OCI-LY7 (cell line): ENCODE results near the gene FAM222A.

Source experiments
- CTCF ChIP-seq: fragments of 200-600 bp; sonication (generic); conservative IDR thresholded peaks from 2 replicates; pipeline ENCODE4 v1.5.1; 2014; ENCODE audit warnings: mild to moderate bottlenecking, antibody characterized with exemption, low read length, moderate library complexity, mixed read lengths
- EZH2phosphoT487 ChIP-seq: fragments of 200-600 bp; sonication (generic); IDR thresholded peaks from 2 replicates; pipeline ENCODE4 v1.6.1; 2018; ENCODE audit warnings: low read depth, borderline replicate concordance, mild to moderate bottlenecking, mixed run types, antibody characterized with exemption, low read length, moderate library complexity, mixed read lengths

GRCh38 chr12:109795023-109795422, 81.4 kb downstream of the FAM222A start:
- TF ChIP-seq CTCF: no peak
- TF ChIP-seq EZH2phosphoT487: no peak
